GM11168 (cell line): ENCODE results near the gene MAB21L4.

Experiments used
- in situ Hi-C: fragments of 300-500 bp; cut with MboI; formaldehyde crosslinking; loops from one replicate; pipeline ENCODE4 v1.12.0; 2022; ENCODE audit warnings: low sequenced_read_pairs; ENCODE audit not compliant: unreplicated experiment

MAB21L4 gene

GRCh38 chr2:240898108-240898730 lies 2.3 kb upstream of the MAB21L4 start:
- in situ Hi-C loops = no loop called here

- in situ Hi-C loops = no loop called here
These were observed 1.1 kb upstream of the MAB21L4 start for GRCh38 chr2:240896871-240897692.

- in situ Hi-C loops = no loop called here
These were observed 438 bp upstream of the MAB21L4 start for GRCh38 chr2:240896394-240896793.

- in situ Hi-C loops = no loop called here
These were observed 959 bp downstream of the MAB21L4 start for GRCh38 chr2:240894836-240895558.

GRCh38 chr2:240894006-240894405 lies 1.9 kb downstream of the MAB21L4 start:
- in situ Hi-C loops = no loop called here

- in situ Hi-C loops = no loop called here
These were observed 2.6 kb downstream of the MAB21L4 start for GRCh38 chr2:240893363-240893844.

- in situ Hi-C loops = no loop called here
These were observed 3.0 kb downstream of the MAB21L4 start for GRCh38 chr2:240892925-240893324.

- in situ Hi-C loops = no loop called here
These were observed 3.6 kb downstream of the MAB21L4 start for GRCh38 chr2:240892356-240892755.

- in situ Hi-C loops = no loop called here
These were observed 4.2 kb downstream of the MAB21L4 start for GRCh38 chr2:240891492-240892340.

- in situ Hi-C loops = no loop called here
These were observed 5.3 kb downstream of the MAB21L4 start for GRCh38 chr2:240890691-240891090.

GRCh38 chr2:240889601-240890560 lies 6.1 kb downstream of the MAB21L4 start:
- in situ Hi-C loops = no loop called here

GRCh38 chr2:240888890-240889573 lies 6.9 kb downstream of the MAB21L4 start:
- in situ Hi-C loops = no loop called here

GRCh38 chr2:240888130-240888889 lies 7.6 kb downstream of the MAB21L4 start:
- in situ Hi-C loops = no loop called here

GRCh38 chr2:240887631-240888030 lies 8.3 kb downstream of the MAB21L4 start:
- in situ Hi-C loops = no loop called here

- in situ Hi-C loops = no loop called here
These were observed 9.0 kb downstream of the MAB21L4 start for GRCh38 chr2:240886678-240887609.

- in situ Hi-C loops = no loop called here
These were observed 9.9 kb downstream of the MAB21L4 start for GRCh38 chr2:240886023-240886565.
